ENCODE data around the gene LRMDA.

DNA sequence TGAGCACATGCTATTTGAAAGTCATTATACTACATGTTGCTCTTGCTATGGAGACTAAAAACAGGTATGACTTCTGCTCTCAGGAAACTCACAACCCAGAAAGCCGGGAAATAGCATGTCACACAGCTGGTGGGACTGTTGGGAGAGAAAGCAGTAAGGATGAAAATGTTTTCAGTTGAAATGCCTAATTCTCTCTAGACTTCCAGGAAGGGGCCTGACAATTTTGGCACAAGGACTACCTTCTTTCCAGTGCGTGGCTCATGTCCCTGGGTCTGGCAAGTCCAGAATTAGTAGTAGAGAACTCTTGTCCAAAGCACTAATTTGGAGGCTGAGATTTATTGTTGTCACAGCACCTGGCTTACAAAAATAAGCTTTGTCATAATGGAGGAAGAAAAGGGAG, 567.6 kb downstream of the LRMDA start:
- no peak for TF ChIP-seq RXRA (IDR thresholded peaks at IDR 0.05; ENCODE audit: insufficient read depth, low read depth, low read length)
- TF ChIP-seq POLR2A (IDR thresholded peaks at IDR 0.05; ENCODE audit: control extremely low read depth in 1 of 2, low read depth in 2 of 2, low read length in 2 of 2), result no peak
- TF ChIP-seq SP1 (IDR thresholded peaks at IDR 0.05; ENCODE audit: low read depth, low read length), result no peak
- TF ChIP-seq, protein P1, sequence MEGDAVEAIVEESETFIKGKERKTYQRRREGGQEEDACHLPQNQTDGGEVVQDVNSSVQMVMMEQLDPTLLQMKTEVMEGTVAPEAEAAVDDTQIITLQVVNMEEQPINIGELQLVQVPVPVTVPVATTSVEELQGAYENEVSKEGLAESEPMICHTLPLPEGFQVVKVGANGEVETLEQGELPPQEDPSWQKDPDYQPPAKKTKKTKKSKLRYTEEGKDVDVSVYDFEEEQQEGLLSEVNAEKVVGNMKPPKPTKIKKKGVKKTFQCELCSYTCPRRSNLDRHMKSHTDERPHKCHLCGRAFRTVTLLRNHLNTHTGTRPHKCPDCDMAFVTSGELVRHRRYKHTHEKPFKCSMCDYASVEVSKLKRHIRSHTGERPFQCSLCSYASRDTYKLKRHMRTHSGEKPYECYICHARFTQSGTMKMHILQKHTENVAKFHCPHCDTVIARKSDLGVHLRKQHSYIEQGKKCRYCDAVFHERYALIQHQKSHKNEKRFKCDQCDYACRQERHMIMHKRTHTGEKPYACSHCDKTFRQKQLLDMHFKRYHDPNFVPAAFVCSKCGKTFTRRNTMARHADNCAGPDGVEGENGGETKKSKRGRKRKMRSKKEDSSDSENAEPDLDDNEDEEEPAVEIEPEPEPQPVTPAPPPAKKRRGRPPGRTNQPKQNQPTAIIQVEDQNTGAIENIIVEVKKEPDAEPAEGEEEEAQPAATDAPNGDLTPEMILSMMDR (IDR thresholded peaks at IDR 0.05; ENCODE audit: control extremely low read depth in 1 of 3, insufficient read depth in 1 of 3, low read depth in 1 of 3, low read length in 3 of 3), result no peak
- TF ChIP-seq POU5F1 (IDR thresholded peaks at IDR 0.05; ENCODE audit: low read depth, low read length), result no peak
- no peak for TF ChIP-seq EZH2 (IDR thresholded peaks at IDR 0.05; ENCODE audit: low read depth, low read length, severe bottlenecking)
- TF ChIP-seq RAD21 (IDR thresholded peaks at IDR 0.05 in 1 of 2, conservative IDR thresholded peaks at IDR 0.05 in 1 of 2; ENCODE audit: low read depth in 2 of 2, low read length in 2 of 2), result no peak
- no peak for TF ChIP-seq JUND (IDR thresholded peaks at IDR 0.05; ENCODE audit: low read length)
